GM18867 (cell line): ENCODE data around the gene TRIM3.

Experiments used
- ATAC-seq: cut with Tn5 transposase; IDR thresholded peaks from one replicate; pipeline ENCODE4 v1.9.1; 2021; ENCODE audit warnings: mild to moderate bottlenecking, moderate library complexity; ENCODE audit not compliant: unreplicated experiment

Gene TRIM3

DNA sequence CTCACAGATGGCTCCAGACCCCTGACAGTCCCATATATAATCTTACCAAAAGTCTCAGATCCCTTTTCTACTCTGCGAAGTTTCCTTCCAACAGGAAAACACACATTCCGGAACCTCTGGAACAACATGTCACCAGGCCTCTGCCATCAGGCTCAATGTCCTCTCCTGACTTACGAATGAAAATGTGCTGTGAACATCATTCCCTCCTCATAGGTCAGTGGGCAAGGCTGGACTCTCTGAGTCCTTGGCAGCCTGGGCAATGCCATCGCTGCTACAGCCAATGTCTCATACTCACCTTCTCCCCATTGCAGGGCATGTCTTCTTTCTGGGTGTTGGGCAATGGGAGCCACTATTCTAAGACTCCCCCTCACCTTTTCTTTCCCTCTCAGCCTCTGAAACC, 31.3 kb downstream of the TRIM3 start:
- ATAC-seq, result no peak

DNA sequence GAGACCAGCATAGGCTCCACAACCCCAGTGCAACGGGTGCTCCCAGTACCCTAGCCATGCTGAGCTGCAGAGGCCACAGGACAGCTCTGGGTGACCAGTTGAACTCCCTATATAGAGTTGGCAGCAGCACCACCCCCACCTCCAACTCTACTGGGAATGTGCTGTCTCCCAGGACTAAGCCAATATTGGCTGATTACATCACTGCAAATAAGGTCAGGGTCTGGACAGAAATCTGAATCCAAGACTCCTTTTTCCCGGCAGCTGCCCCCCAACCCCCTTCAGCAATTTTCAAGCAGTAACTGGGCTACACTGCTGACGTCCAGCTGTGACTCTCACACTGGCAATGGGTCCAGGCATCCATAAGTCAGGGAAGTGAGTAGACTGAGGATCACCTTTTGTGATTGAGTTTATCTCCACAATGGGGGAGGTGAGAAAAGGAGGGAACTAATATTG, 32.8 kb downstream of the TRIM3 start, which contains the start of gene HPX:
HPX (minus strand) TSS at position 82 of the 453 bp plus-strand sequence; CDS start at position 58, 24 bp downstream.
- no peak for ATAC-seq

DNA sequence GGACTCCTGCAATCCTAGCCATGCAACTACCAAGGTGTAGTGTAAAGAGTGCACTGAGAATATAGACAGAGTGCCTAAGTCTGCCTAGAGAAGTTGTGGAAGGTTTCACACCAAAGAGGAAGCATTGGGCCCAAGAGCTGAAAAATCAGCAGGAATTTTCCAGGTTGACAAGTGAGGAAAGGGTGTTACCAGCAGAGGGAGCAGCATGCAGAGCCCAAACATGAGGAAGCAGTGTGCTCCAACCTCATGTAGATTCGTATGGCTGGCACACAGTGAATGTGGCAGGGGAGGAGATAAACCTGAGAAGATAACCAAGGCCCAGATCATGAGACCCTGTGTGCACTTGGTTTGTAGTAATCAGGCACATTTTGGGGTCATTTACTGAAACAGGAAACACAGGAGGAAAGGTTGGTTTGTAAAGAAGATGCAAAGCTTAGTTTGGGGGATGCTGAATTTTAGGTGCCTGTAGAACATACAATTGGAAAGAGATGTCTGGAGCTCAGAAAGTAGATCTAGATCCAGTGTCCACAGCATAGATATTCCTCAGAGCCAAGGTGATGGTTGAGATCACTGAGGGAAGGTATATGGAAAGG, 34.7 kb downstream of the TRIM3 start:
- ATAC-seq, result no peak

DNA sequence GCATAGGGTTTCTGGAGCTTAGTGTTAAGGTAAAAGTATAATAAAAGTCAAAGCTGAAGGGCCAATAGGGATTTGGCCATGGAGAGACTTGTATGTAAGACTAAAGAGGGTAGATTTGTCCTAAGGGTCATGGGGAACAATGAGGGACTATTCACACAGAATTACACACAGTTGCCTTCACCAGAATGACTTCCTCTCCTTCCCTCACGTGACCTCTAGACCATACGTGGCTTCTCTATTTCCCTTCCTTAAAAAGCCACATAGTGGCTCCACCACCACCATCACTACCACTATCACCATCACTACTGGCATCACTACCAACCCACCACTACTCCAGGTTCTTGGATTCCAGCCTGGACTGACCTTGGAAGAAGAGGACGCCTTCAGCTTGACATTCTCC, 35.7 kb downstream of the TRIM3 start:
- no peak for ATAC-seq

DNA sequence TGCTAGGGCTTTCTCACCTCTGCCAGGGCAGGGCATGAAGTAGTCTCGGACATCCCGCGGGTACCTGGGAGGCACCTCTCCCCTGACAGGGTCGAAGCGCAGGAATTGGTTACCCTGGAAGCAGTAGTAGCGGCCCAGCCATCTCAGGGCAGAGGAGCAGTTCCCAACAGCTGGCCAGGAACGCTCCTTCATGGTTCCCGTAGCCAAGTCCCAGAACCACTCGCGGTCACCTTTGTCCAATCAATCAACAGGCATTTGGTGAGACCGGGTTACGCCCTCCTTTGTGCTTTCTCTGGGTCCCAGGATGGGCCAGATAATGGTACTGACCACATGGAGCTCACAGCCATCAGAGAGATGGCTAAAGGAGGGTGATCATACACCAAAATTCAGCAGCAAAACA, 36.3 kb downstream of the TRIM3 start:
- no peak for ATAC-seq

DNA sequence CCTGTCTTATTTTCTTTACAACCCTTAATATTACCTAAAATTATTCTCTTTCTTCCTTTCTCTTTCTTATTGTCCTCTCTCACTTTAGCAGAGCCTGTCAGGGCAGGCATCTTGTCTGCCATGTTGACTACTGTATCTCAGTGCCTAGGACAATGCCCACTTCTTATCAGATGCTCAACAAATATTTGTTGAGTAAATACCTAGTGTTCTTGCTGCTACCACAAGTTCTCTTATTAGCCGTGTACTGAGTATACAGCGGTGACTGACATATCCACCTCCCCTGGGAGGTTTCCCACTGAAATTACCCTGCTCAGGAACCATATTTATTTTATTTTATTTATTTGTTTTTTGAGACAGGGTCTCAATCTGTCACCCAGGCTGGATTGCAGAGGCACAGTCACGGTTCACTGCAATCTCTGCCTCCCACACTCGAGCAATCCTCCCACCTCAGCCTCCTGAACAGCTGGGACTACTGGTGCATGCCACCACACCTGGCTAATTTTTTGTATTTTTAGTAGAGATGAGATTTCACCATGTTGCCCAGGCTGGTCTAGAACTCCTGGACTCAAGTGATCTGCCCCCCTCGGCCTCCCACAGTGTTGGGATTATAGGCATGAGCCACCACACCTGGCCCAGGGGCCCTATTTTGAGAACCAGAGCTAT, 39.6 kb downstream of the TRIM3 start:
- ATAC-seq, result peak; percentile 45

DNA sequence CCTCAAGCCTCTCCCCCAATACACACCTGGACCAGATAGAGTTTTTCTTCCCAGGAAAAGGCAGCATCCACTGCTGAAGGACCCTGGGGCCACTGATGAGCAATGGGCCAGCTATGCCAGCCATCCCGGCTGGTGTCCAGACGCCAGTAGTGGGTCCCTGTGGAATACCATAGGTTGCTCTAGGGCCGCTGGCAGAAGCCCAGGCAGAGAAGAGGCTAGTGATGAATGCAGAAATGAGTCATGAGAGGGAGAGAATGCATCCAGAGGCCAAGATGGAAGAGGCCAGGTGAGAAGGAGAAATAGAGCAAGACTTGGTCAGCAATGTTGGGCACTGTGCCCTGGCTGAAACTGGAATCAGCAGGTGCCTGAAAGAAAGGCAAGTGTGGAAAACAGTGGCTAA, 41.9 kb downstream of the TRIM3 start:
- no peak for ATAC-seq

DNA sequence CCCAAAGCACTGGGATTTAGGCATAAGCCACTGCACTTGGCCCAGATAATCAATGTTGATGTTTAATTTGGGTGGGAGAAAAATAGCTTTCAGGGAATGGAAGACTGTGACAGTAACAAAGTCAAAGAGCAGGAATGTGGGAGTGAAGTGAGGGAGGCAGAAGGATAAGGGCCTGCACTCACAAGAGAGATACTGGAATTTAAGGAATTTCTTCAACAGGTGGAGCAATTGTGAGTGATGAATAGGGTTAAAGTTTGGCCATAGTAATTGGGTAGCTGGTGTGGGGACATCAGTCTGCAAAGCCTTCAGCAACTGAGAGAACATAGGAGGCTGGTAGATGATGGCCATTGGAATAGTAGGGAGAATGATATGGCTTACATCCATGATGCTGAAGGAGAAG, 46.2 kb downstream of the TRIM3 start:
- ATAC-seq, result no peak

DNA sequence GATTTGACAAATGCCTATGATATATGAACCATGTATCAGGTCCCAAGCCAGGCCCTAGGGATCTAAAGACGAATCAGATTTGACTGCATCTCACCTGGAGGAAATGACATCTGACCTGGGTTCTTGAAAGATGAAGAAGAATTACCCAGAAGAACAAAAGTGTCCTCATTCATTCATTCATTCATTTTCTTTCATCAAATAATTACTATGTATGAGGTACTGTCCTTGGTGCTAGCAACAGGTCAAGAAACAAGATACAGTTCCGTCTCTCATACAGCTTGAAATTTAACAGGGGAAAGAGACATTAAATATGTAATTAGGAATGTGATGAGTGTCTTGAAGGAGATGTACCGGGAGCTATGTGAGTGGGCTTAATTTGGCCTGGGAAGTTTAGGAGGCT, 53.1 kb downstream of the TRIM3 start:
- no peak for ATAC-seq

DNA sequence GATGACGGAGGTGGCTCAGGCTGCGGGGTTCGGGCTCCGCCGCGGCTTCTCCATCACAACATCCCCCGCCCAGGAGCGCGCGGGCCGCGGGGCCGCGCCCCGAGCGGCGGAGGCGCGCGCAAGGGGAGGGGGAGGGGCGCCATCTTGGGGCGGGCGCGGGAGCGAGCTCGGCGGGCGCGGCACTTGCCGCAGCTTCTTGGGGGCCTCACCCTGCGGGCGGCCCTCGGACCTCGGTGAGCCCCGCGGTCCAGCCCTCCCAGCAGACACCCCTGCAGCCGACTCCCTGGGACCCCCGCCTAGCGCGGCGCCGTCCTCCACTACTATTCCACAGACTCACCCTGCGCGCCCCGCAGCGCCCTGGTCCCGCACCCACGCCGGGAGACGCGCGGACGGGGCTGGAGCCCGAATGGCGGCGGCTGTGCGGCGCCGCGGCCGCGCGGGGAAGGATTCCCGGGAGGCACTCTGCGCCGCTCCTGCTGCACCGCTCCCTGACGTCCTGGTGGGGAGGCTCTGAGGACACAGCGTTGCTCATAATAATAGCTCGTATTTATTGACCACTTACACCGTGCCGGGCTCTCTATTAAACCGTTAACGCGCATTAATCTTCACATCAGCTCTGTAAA, 54.6 kb downstream of the TRIM3 start, which contains the start of gene APBB1:
APBB1 (minus strand) TSS at position 86 of the 623 bp plus-strand sequence. CDS start 7,747 bp downstream, outside the sequence.
- ATAC-seq, result peak; percentile 54

DNA sequence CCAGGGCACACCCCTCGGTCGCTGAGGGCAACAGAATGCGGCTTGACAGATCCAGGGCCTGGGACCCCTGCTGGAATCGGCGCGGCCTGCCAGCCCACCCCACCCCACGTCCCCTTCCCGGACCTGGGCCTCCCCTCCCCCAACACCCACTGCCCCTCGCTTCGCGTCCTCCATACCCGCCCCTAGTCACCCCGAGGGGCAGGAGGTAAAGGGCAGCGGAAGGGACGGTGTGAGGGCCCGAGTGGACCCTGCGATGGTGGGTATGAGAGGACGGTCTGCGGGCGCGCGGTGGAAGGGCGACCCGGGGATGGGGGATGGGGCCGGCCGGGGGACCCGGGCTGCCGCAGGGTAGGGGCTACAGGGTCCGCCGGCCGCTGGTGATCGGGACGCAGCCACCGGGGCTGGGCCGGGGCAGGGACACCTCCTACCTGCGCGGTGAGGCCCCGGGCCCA, 55.2 kb downstream of the TRIM3 start:
- no peak for ATAC-seq

DNA sequence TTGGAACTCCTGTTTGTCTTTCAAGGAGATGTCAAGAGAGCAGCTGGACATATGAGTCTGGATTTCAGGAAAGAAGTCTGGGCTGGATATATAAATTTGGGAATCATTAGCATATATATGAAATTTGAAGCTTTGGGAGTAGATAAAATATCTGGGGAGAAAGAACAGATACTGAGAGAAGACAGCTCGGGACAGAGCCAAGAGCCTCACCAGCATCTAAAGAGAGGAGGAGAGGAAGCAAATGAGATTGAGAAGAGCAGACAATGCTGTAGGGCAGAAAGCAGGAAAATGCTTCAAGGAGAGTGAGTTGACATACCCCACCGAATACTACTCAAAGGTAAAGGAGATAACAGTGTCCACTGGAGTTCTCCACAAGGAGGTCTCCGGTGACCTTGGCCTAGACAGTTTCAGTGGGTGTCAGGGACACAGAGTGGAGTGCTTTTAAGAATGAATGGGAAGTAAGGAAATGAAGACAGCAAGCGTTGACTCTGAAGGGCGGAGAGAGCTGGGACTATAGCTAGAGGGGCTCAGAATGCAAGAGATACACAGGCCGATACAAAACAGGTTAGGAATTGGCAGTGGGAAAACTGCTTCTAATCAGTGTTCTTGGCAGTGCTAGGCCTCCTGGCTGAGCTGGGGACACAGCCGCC, 55.7 kb downstream of the TRIM3 start:
- ATAC-seq, result no peak

DNA sequence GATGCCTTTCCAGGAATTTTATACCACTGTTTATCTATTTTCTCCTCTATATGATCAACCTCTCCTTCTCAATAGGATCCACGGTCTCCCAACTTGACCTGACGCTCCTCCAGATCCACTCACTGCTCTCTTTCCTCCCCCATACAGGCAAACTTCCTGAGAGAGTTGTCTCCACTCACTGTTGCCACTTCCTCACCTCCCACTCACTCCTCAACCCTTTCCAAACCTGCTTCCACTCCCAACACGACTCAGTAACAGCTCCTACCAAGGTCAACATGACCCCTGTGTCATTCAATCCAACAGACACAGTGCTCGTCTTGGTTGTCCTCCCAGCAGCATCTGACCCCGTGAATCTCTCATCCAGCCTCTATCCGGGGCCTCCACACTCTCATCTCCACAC, 57.9 kb downstream of the TRIM3 start:
- ATAC-seq, result no peak

DNA sequence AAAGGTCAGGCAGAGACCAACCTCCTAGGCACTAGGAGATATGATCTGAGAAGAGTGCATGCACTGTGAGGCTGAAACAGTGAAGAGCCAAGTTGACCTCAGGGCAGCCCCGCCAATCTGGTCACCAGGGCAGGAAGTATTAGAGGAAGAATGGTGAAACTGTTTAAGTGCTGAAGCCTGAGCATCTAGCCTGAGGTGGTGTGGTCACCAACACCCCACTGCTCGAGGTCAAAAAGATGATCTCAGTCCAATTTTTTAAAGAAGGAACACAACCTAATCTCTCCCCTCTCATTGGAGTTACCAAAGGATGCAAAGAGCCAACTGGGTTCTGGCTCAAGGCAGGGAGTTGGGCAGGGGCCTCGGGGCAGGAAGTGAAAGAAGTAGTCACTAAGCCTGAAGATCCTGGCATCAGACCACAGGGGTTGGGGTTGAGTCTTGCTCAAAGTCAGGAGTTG, 58.8 kb downstream of the TRIM3 start:
- ATAC-seq, result peak; percentile 42

DNA sequence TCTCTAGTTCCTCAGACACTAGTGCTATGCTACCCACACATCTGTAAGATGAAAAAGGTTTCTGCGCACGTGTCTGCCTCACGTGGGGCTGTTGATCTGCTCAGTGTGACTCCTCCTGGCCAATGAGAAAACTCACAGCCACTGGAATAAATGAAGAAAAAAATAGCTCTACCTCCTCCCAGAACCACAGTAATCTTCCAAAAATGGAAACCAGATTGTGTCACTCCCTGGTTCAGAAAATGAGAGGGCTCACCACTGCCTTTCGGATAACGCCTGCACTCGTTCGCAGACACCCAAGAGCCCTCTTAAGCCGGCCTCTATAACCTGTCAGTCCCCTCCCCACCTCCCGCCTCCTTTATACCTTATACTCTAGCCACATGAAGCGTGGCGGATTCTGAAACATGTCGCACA, 59.9 kb downstream of the TRIM3 start:
- no peak for ATAC-seq

DNA sequence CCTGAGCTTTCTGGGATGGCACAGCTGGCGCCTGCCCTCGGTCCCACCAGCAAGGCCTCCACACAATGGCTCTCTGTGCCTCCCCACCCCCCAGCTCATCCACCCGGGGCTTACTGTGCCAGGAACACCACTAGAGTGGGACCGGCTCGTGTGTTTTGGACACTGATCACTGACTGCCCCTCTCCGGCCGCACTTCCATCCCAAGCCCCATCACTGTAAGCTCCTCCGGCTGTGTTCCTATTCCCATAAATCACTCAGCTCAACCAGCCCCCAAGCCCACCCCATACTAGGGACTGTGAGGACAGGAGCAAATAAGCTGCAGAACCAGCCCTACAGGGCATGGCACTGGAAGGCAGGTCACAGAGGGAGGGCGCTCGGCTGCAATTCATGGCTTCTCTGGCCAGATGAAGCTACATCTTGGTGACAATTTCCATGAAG, 62.1 kb downstream of the TRIM3 start:
- no peak for ATAC-seq

DNA sequence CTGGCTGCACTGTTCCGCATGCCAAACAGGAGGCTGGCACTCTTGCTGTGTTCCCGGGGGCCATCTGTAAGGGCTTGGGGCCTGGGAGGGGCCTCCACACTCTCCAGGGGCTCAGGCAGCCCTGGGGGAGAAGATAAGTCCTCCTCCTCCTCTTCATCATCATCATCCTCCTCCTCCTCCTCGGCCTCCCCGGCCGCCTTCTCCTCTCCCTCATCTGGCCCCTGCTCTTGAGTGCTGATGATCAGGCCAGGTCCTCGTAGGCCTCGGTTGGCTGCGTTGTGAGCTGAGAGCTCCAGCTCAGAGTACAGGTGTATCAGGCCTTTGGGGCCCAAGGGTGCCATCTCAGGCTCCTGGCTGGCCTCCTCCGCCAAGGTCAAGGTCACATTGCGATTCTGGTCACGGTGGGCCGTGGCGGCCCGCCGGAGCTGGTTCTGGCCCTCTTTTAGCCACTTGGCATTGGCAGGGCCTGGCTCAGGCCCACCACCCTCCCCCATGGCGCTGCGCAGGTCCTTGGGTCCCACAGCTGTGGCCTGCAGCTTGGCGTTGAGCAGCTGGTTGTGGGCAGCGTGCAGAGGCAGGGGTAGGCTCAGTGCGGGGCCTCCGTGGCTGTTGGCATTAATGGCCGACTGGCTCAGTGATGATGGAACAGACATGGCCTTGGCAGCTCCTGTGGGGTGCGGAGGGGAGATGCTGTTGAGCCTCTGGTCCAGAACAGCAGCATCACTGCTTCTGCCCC, 62.9 kb downstream of the TRIM3 start:
- no peak for ATAC-seq

DNA sequence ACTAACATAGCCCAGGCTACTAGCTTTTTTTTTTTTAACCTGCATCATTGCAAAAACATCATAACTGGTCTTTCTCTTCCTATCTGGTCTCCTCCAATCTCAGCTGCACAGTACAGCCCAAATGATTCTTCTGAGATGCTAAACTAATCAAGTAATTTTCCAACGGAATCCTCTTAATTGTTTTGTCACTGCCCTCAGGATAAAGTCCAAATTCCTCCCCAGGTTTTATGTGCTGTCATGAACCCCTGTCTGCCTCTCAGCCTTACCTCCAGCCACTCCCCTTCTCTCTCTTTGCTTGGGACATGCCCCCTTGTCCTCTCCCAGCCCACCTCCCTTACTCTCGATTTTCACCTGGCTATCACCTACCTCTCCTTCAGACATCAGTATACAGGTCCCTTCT, 67.4 kb downstream of the TRIM3 start:
- no peak for ATAC-seq

DNA sequence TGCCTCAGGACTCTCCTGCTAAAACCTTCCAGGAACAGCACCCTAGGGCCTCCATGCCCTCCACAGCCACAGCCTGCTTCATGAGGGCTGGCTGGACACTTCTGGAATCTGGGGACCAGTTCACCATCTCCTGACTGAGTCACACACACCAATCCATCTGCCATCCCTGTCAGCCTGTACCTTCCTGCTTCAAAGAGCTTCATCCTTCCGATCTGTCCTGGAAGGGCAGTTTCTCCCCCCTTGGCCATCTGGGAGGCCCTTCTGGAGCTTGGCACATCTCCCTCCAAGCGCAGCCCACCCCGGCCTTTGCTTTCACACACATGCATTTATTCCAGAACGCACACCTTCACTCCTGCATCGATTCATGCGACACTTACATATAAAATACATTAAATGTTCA, 67.9 kb downstream of the TRIM3 start:
- no peak for ATAC-seq

DNA sequence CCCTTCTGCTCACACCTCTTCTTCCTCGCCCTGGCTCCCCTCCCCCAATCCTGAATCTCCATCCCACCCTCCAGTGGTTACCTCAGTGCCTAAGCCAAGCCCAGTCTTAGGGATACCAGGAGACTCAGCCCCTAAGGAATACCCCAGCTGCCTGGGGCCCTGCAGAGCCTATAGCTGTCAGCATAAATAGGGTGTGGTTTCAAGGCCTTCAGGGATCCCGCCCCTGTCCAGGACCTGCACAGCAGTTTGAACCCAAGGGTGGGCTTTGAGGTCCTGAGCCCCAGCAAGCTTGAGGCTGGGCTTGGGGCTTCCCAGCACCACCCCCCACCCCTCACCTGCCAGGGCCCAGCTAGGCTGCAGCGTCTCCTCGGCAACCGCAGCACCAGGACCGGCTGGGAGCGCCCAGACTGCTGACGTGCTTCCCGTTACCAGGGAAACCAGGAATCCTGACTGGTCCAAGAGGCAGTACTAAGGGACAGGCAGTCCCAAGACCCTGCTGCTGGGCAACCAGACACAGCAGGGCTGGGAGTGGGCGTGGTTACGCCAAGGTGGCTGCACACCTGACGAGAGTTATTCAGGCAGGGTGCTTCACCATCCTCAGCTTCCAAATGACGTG, 68.6 kb downstream of the TRIM3 start:
- ATAC-seq, result no peak
